GM12892 (cell line): ENCODE data around the gene ZFYVE19.

Experiments used
- DNase-seq: peaks from one replicate; pipeline ENCODE4 v3.0.0; 2011; ENCODE audit not compliant: insufficient read length
- FAIRE-seq: peaks from 2 replicates; lab custom pipeline; 2011; peaks lifted over from hg19 to GRCh38; lab: Jason Lieb, UNC
- POLR2A ChIP-seq: IDR thresholded peaks from 2 replicates; pipeline ENCODE4 v1.6.1; 2011; ENCODE audit warnings: low read depth, low read length, control low read depth
- POLR2AphosphoS5 ChIP-seq: IDR thresholded peaks from 2 replicates; pipeline ENCODE4 v1.6.1; 2011; ENCODE audit warnings: low read depth, low read length, control low read depth
- TAF1 ChIP-seq: IDR thresholded peaks from 2 replicates; pipeline ENCODE4 v1.6.1; 2011; ENCODE audit warnings: low read depth, mild to moderate bottlenecking, control low read depth, low read length, borderline replicate concordance

Gene ZFYVE19

DNA sequence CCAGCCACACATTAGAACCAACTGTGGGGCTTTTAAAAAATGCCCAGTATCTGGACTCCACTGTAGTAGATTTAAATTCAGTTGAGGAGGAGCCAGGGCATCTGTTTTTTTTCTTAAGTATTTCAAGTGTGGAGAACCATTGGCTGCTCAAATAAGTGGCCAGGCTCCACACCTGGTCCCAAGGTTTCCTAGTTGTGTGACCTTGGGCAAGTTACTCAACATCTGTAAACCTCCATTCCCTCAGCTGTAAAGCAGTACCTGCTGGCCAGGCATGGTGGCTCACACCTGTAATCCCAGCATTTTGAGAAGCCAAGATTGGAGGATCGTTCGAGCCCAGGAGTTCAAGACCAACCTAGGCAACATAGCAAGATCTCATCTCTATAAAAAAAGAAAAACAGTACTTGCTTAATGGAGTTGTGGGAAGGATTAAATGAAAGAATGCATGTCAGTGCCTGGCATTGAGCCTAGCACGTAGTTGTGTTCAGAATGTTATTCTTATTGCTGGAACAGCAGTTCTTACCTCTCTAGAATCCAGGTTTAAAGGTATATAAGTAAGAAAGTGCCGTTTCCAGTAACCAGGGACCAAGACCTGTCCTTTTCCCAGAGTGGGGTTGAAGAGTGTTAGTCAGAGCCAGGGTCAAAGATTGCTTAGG is 19.7 kb downstream of the ZFYVE19 start:
- FAIRE-seq (no peak), DNase-seq (no peak)

GRCh38 chr15:40828447-40829036 is 21.7 kb downstream of the ZFYVE19 start, which contains the start of gene PPP1R14D:
TSS of gene PPP1R14D (minus strand) at chr15:40828708. CDS start at chr15:40828641, 67 bp downstream.
- DNase-seq, result no peak
- no peak for FAIRE-seq
- no peak for TF ChIP-seq POLR2AphosphoS5
- TF ChIP-seq TAF1, result no peak
- TF ChIP-seq POLR2A, result no peak

More for the DNA sequence above, 19.7 kb downstream of the ZFYVE19 start:
- TF ChIP-seq POLR2A, result no peak
- TF ChIP-seq POLR2AphosphoS5, result no peak
- TF ChIP-seq TAF1, result no peak

DNA sequence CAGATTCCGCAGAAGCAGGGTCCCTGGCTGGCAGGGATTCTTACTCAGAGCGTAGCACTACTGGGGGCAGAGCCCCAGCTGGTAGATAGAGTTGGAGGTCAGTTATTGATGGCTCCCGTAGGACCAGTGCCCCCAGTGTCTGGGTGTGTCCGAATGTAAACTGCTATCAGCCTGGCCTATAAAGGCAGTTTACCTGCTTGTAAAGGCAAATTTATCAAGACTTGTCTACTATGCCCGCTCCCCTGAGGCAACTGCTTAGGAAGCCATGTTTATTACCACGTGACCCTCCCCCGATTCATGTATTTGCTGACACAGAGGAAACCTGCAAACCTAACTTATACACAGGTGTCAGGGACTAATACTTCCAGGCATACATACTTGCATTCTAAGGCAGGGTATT is 22.2 kb downstream of the ZFYVE19 start:
- TF ChIP-seq TAF1, result no peak
- TF ChIP-seq POLR2A, result no peak
- TF ChIP-seq POLR2AphosphoS5, result no peak
- FAIRE-seq, result no peak
- no peak for DNase-seq

- TF ChIP-seq POLR2A (no peak), POLR2AphosphoS5 (no peak), TAF1 (no peak)
- DNase-seq, result no peak
- no peak for FAIRE-seq
Measured at GRCh38 chr15:40830884-40831283, 24.0 kb downstream of the ZFYVE19 start.

DNA sequence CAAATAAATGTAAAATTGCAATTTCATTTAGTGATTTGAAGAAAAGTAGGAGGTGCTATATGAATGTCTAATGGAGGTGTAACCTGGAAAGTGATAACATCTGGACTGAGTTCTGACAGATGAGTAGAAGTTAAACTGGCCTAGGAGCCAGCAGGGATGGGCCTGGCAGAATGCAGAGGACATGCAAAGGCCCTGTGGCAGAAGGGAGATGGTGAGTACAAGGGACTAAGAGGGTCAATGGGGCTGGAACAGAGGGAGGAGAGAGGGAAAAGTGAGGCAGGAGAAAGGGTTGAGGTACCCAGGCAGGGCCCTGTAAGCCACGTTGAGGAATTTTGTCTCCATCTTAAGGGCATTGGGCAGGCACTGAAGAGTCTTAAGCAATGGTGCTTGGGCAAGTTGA is 25.0 kb downstream of the ZFYVE19 start:
- DNase-seq, result no peak
- FAIRE-seq, result no peak
- TF ChIP-seq TAF1, result no peak
- TF ChIP-seq POLR2A, result no peak
- no peak for TF ChIP-seq POLR2AphosphoS5

GRCh38 chr15:40832903-40833302 is 26.0 kb downstream of the ZFYVE19 start:
- DNase-seq (no peak), FAIRE-seq (no peak)
- no peak for TF ChIP-seq POLR2A
- TF ChIP-seq TAF1, result no peak
- TF ChIP-seq POLR2AphosphoS5, result no peak

- FAIRE-seq (no peak), DNase-seq (no peak)
- TF ChIP-seq TAF1 (no peak), POLR2AphosphoS5 (no peak), POLR2A (no peak)
Measured at GRCh38 chr15:40836020-40836419, 29.1 kb downstream of the ZFYVE19 start.

DNA sequence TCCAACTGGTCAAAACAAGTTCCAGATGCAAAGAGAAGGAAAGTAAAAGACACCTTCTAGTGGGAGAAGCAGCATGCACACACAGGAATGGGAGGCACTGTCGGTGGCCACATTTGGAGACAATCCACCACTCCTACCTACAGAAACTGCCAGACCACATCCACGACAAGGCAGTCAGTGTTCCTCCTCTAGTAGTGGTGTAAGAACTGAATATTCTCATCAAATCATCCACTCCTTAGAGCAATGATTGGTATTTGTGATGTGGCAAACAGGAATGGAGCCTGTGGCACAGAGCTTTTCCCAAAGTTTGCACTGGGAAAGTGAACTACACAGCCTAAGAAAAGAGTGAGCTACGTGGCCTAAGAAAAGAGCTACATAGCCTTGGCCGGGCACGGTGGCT is 31.9 kb downstream of the ZFYVE19 start:
- FAIRE-seq (no peak), DNase-seq (no peak)
- TF ChIP-seq POLR2AphosphoS5 (no peak), POLR2A (no peak), TAF1 (no peak)

DNA sequence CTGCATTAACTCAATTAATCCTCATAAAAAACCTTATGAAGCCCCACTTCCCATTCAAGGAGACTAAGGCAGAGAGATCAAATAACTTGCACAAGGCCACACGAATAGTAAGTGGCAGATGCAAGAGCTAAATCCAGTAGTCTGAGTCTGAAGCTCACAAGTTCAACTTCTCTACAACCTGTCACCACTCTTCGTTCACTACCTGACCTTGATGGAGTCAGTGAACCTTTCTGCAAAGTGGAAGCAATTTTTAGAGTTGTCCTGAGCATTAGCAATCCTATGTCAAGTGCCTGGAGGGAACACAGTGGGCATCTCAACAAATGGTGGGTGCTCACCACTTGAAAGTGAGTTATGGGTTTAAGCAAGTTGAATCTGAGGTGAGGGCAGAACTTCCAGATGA is 34.9 kb downstream of the ZFYVE19 start:
- TF ChIP-seq POLR2AphosphoS5 (no peak), POLR2A (no peak), TAF1 (no peak)
- no peak for DNase-seq
- FAIRE-seq, result no peak

GRCh38 chr15:40843261-40843884 is 36.5 kb downstream of the ZFYVE19 start:
- no peak for FAIRE-seq
- no peak for DNase-seq
- TF ChIP-seq POLR2AphosphoS5 (no peak), POLR2A (no peak), TAF1 (no peak)

DNA sequence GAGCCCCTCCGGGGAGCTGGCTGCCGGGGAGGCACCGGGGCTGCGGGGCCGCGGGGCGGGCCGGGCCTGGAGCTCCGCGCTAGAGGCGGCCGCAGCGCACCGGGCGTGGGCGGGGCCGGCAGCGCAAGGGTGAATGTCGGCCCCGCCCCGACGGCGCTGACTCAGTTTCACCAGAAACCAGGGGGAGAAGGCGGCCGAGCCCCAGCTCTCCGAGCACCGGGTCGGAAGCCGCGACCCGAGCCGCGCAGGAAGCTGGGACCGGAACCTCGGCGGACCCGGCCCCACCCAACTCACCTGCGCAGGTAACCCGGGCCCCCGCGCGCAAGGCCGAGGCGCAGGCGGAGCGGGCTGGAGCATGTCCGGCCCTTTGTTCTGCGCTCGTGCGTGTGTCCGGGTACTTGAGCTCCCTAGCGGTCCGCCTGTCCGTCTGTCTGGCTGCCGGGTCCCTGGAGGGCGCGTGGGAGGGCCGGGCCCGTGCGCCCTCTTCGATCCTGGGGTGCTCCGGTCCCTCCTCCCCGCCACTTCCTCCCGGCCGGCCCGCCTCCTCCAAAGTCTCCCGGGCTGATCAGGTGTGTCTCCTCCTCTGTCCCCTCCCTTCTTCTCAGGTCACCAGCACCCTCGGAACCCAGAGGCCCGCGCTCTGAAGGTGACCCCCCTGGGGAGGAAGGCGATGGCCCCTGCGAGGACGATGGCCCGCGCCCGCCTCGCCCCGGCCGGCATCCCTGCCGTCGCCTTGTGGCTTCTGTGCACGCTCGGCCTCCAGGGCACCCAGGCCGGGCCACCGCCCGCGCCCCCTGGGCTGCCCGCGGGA is 37.2 kb downstream of the ZFYVE19 start, which contains the start of gene SPINT1:
TSS of gene SPINT1 (plus strand) at position 164 of the 811 bp plus-strand sequence. CDS start at position 671, 507 bp downstream.
- peak; percentile 63 for DNase-seq
- TF ChIP-seq POLR2A, result no peak
- no peak for TF ChIP-seq TAF1
- no peak for TF ChIP-seq POLR2AphosphoS5
- FAIRE-seq, result no peak
